Skin of body (tissue), 2 donors: ENCODE data around the gene GRIN2A. TPM values are rescaled to one million over a fixed set of nuclear protein-coding genes. Genes with fewer than 3 reads are reported as not detected.

Source experiments
- DNase-seq: peaks from one replicate; lab custom pipeline; 2025; lab: John Stamatoyannopoulos, UW
- total RNA-seq: library from RNA; depleted of rRNA; stranded (reverse); fragments of >200 nt; gene quantifications from one replicate; pipeline ENCODE4 v1.2.3, GENCODE V29; 2014

Gene GRIN2A
- total RNA-seq, 1 donor from 2014 or later, result 0.10 TPM

DNA sequence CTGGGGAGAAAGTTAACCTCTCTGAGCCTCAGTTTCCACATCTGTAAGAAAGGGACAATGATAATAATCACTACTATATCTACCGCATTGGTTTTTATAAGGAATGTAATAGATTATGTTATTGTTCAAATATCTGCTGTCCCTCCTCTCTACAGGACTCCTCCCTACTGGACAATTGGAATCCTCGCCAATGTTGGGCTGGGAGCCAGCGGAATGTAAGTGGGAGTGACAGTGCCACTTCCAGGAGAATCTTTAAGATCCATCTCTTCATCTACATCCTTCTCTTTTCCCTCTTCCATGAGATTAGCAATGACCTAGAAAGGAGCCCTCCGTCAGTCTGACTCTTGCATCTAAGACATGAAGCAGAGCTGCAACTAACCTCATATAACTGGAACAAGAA, 95.1 kb downstream of the GRIN2A start:
- DNase-seq, result no peak

GRCh38 chr16:10086620-10087019, 95.6 kb downstream of the GRIN2A start:
- no peak for DNase-seq

- DNase-seq, result no peak
These were observed 97.0 kb downstream of the GRIN2A start for GRCh38 chr16:10085078-10085798.

GRCh38 chr16:10083301-10083700, 98.9 kb downstream of the GRIN2A start:
- no peak for DNase-seq

DNA sequence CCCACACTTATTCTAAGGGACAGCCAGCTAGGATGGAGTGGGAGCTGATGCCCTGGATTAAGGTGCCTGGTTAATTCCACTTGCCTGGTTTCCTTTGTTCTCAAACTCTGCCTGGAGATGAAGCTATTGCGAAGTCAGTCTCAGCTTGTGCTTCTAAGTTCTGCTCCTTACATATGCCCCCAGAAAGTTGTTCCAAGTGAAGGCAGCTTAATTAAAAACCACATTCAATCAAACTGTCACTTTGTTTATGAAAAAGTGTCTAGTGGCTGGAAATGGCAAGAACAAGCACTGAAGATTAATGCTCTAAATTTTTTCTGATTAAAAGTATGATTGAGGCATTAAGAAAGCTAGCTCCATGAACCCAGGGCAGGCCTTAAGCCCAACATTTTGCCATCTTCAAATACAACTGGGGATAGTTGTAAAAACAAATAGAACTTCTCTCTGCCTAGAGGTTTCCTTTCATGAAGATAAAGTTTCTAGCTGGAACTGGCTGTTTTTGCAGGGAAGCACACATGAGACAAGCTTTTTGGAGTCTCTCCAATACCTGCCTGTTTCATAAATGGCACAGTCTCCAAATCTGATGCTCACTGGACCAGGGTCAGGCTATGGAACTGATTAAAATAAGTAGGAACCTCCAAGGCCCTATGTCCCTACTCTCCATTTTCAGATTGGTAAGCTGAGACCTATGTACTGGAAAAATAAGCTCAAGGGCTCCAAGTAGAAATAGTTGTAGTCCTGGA, 100.9 kb downstream of the GRIN2A start:
- DNase-seq, result peak; percentile 19

- peak; percentile 32 for DNase-seq
These were observed 102.0 kb downstream of the GRIN2A start for GRCh38 chr16:10080051-10080772.

GRCh38 chr16:10078541-10078949, 103.7 kb downstream of the GRIN2A start:
- DNase-seq, result no peak

GRCh38 chr16:10077861-10078260, 104.4 kb downstream of the GRIN2A start:
- no peak for DNase-seq

- DNase-seq, result no peak
These were observed 106.2 kb downstream of the GRIN2A start for GRCh38 chr16:10076037-10076436.

- DNase-seq, result no peak
These were observed 111.6 kb downstream of the GRIN2A start for GRCh38 chr16:10070591-10070990.

DNA sequence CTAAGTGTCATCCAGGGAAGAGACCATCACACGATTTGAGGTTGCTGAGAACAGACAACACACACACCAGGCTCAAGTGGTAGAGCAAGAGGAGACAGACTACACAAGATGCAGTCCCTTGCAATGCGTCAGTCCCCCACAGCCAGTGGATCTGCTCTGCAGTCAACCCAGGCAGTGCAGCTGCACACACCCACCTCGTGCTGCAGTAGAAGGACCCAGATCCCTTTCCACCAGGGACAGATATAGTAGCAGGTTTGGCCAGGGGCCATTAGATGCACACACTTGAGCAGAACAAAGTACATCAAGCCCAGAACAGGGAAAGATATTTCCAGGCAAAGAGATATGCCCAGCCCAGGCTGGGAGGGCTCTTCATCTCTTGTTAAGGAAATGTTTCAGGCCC, 112.9 kb downstream of the GRIN2A start:
- no peak for DNase-seq

DNA sequence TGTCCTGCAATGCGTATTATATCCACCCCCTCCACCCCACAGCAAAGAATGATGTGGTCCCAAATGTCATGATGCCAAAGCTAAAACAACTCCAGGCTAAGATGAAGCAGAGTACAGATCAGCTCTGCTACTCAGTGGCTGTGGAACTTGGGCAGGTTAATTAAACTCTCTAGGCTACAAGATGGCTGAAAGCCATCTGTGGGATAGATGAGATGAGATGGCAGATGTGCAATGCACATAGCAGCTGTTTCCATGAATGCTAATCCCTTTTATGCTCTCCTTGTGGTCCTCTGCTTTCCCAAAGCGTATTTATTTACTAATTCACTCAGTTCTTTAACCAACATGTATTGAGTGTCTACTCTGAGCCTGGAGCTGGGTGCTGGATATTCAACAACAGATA, 114.4 kb downstream of the GRIN2A start:
- DNase-seq, result peak; percentile 42

- DNase-seq, result peak; percentile 43
These were observed 114.8 kb downstream of the GRIN2A start for GRCh38 chr16:10067406-10067805.

DNA sequence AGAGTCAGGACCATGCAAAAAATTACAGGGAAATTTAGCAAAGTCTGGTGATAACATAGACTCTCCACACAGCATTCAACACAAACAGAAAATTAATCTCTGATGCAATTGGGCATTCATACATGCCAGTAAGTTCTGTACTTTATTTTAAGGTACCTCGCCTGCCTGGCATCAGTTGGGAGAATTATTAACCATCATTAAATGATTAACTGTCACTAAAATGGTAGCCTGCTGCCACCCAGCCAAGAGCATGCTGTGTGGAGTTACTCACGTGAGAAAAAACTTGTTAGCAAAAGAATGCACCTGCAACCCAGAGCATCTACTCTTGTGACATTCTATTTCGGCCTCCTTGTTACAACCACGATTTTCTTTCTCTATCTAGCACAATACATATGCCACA, 117.2 kb downstream of the GRIN2A start:
- DNase-seq, result no peak

- DNase-seq, result no peak
These were observed 133.4 kb downstream of the GRIN2A start for GRCh38 chr16:10048850-10049249.

DNA sequence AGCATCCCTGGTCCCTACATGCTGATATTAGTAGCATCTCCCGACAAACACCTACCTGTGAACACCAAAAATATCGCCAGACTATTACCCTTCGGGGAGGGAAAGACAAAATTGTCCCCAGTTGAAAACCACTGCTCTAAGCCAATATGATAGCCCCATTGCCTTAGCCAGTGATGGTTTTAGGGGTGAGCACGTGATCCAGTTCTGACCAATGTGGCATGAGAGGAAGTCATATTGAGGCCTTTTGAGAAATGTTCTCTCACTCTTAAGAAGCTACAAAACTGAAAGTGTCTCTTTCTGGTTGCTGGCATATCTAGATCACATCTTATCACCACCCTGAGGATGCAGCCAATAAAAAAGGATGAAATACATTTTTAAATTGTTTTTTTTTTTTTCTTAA, 136.3 kb downstream of the GRIN2A start:
- no peak for DNase-seq

- no peak for DNase-seq
These were observed 136.9 kb downstream of the GRIN2A start for GRCh38 chr16:10045291-10045775.

DNA sequence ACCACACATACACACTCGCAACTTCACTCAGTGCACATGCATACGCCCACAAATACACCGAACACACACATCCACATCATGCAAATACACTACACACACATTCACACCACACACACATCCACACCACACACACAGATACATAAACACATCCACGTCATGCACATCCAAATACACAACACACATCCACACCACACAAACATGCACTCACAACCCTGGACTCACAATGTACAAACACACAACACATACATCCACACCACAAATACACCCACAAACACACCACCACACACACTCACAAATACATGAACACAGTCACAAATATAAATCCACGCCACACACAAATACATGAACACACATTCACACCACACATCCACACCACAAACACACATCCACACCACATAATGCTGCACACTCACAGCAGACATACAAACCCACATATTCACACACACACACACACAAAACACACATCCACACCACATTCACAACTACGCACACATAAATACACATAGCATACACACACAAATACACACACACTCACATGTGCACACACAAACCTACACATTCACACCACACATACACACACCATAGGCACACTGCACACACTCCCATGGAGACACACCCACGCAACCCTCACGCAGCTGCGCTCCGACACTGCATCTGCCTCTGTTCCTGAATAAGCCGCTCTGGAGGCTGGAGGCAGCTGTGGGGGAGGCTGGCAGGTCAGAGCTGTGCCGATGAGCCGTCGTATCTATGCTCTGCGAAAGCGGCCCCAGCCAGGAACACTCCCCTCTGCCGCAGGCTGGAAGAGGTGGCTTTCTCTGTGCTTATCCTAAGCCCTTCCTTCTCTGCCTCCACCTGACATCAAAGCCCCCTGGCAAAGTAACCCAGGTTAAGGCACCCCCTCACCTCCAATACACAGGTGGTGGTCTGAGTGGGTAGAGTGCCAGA, 141.8 kb downstream of the GRIN2A start:
- DNase-seq, result no peak

- DNase-seq, result no peak
These were observed 142.8 kb downstream of the GRIN2A start for GRCh38 chr16:10039220-10040096.

GRCh38 chr16:10037751-10038150, 144.5 kb downstream of the GRIN2A start:
- no peak for DNase-seq
